Loucy (cell line): ENCODE results near the gene GPR137C.

Source experiments
- CTCF ChIP-seq: fragments of 200-600 bp; sonication (generic); conservative IDR thresholded peaks from 2 replicates; pipeline ENCODE4 v1.5.1; 2014; ENCODE audit warnings: mild to moderate bottlenecking, antibody characterized with exemption, low read length
- EZH2phosphoT487 ChIP-seq: fragments of 200-600 bp; IDR thresholded peaks from 2 replicates; pipeline ENCODE4 v1.6.1; 2018; ENCODE audit warnings: antibody characterized with exemption, mild to moderate bottlenecking, moderate library complexity, borderline replicate concordance

DNA sequence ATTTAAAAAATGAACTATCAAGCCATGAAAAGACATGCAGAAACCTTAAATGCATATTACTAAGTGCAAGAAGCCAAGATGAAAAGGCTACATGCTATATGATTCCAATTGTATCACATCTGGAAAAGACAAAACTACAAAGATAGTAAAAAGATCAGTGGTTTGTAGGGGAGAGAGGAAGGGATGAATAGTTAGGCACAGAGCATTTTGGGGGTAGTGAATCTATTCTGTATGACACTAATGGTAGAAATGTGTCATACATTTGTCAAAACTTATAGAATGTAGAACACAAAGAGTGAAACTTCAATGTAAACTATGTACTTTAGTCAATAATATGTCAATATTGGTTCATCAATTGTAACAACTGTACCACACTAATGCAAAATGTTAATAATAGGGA is 21.2 kb upstream of the GPR137C start:
- TF ChIP-seq CTCF (no peak), EZH2phosphoT487 (no peak)
